T-cell (primary cell): ENCODE results near the gene TNS4. TPM values are rescaled to one million over a fixed set of nuclear protein-coding genes. Genes with fewer than 3 reads are reported as not detected.

Source experiments
- ATAC-seq, 4 experiments: fragments of 200-7000 bp in 3 of 4; fragments of 150-1000 bp in 1 of 4; cut with Tn5 transposase; replicated peaks in 1 of 4; 1 replicate in 3 of 4; 2 replicates in 1 of 4; pipeline ENCODE4 v1.10.0; 2021; ENCODE audit warnings: moderate library complexity in 3 of 4, mild to moderate bottlenecking in 2 of 4, moderate number of reproducible peaks in 1 of 4
- CTCF ChIA-PET, 2 donors: fragments of 300-600 bp; sonication (Branson Sonifier 250); formaldehyde crosslinking; loops; one replicate each; lab custom pipeline; 2022; ENCODE audit warnings: antibody characterized with exemption in 2 of 2; lab: Charles Lee
- POLR2A ChIA-PET, 2 donors: fragments of 300-600 bp; sonication (Branson Sonifier 250); formaldehyde crosslinking; loops; one replicate each; lab custom pipeline; 2022; ENCODE audit warnings: antibody characterized with exemption in 2 of 2; lab: Charles Lee
- DNase-seq, 35 experiments: peaks; one replicate each; pipeline versions ENCODE4 v3.0.0 to v3.0.0-alpha.2; 2013 to 2023
- H3K27ac ChIP-seq: one replicate; pipeline ENCODE4 v1.5.1; 2013; ENCODE audit warnings: low read length
- H3K27me3 ChIP-seq, 2 experiments: replicated peaks in 1 of 2; 1 replicate in 1 of 2; 2 replicates in 1 of 2; pipeline versions ENCODE4 v1.6.1 to v1.7.0; 2013; ENCODE audit warnings: low read length in 1 of 2, mixed read lengths in 1 of 2; ENCODE audit not compliant: control insufficient read depth in 2 of 2, insufficient read depth in 2 of 2; ENCODE audit errors: extremely low read depth in 1 of 2
- H3K36me3 ChIP-seq, 2 donors: 1 replicate in 1 of 2; 2 replicates in 1 of 2; pipeline versions ENCODE4 v1.6.1 to v1.7.0; 2013; ENCODE audit warnings: low read length in 1 of 2; ENCODE audit not compliant: control insufficient read depth in 2 of 2, insufficient read depth in 1 of 2; ENCODE audit errors: extremely low read depth in 1 of 2
- H3K4me1 ChIP-seq, 2 experiments: 1 replicate in 1 of 2; 2 replicates in 1 of 2; pipeline versions ENCODE4 v1.6.1 to v1.7.0; 2013; ENCODE audit warnings: low read length in 2 of 2, mixed read lengths in 1 of 2; ENCODE audit not compliant: insufficient read depth in 2 of 2, control insufficient read depth in 1 of 2; ENCODE audit errors: extremely low read depth in 1 of 2
- H3K4me3 ChIP-seq, 2 donors: 1 replicate in 1 of 2; 2 replicates in 1 of 2; pipeline versions ENCODE4 v1.5.1 to v1.7.0; 2013; ENCODE audit warnings: mild to moderate bottlenecking in 2 of 2, low read length in 1 of 2, moderate library complexity in 1 of 2; ENCODE audit not compliant: control insufficient read depth in 1 of 2; ENCODE audit errors: extremely low read depth in 1 of 2
- H3K9me3 ChIP-seq: 2 replicates; pipeline ENCODE4 v1.7.0; 2013
- H3K27ac Mint-ChIP-seq, 2 donors: one replicate each; pipeline ENCODE4 v1.8.0; 2020 to 2021; ENCODE audit warnings: mild to moderate bottlenecking in 2 of 2, mixed read lengths in 2 of 2
- H3K27me3 Mint-ChIP-seq, 2 donors: one replicate each; pipeline ENCODE4 v1.8.0; 2021 to 2022; ENCODE audit warnings: mixed read lengths in 2 of 2
- H3K36me3 Mint-ChIP-seq: one replicate; pipeline ENCODE4 v1.8.0; 2021; ENCODE audit warnings: mixed read lengths
- H3K4me1 Mint-ChIP-seq, 3 donors: one replicate each; pipeline ENCODE4 v1.8.0; 2020 to 2022; ENCODE audit warnings: mixed read lengths in 3 of 3, mild to moderate bottlenecking in 1 of 3
- H3K4me3 Mint-ChIP-seq, 3 donors: one replicate each; pipeline ENCODE4 v1.8.0; 2020 to 2022; ENCODE audit warnings: mild to moderate bottlenecking in 3 of 3, mixed read lengths in 3 of 3, moderate library complexity in 3 of 3
- H3K9me3 Mint-ChIP-seq, 3 donors: one replicate each; pipeline ENCODE4 v1.8.0; 2020 to 2022; ENCODE audit warnings: mixed read lengths in 3 of 3
- WGBS: methylation state at CpG from one replicate; pipeline ENCODE4 v1.1.5; 2013; ENCODE audit warnings: missing lambda C conversion rate; ENCODE audit not compliant: insufficient coverage; 5-methylcytosine and 5-hydroxymethylcytosine counted together
- total RNA-seq, 35 experiments: library from RNA in 6 of 35; stranded (reverse) in 6 of 35; fragments of 120-200 nt in 1 of 35; gene quantifications; one replicate each; pipeline versions ENCODE4 v1.2.1 to v1.2.4 and lab custom pipeline; 2013 to 2026

Gene TNS4
- total RNA-seq, 5 donors from 2014 or later (not counting 1 experiment from before 2014, with no cell fraction given): 0.55 to 3.7 (median 0.66) TPM

GRCh38 chr17:40452216-40452787 is 49.1 kb downstream of the TNS4 start:
- no peak overlapping the region for H3K27ac ChIP-seq
- Mint-ChIP-seq H3K36me3 (peaks cover 4% of the 10 kb centered on the region), H3K4me3 (no peak overlapping the region), H3K27me3 (peaks cover 1 to 3% of the 10 kb centered on the region in 2 donors), H3K27ac (no peak overlapping the region), H3K9me3 (no peaks in the 10 kb centered on the region), H3K4me1 (peaks cover 14 to 19% (median 16%) of the 10 kb centered on the region in 3 donors)
- no peak for DNase-seq
- H3K36me3 ChIP-seq: peaks cover 0 to 4% of the 10 kb centered on the region in 2 donors
- peaks cover 2 to 13% of the 10 kb centered on the region in 2 experiments for H3K4me1 ChIP-seq
- ChIA-PET POLR2A (no interaction called here), CTCF (no interaction called here)
- peaks cover 0 to 12% of the 10 kb centered on the region in 2 experiments for H3K27me3 ChIP-seq
- WGBS: 84% methylated on average over 3 of the region's 7 CpGs
- no peak overlapping the region for H3K4me3 ChIP-seq
- no peak for ATAC-seq
- no peaks in the 10 kb centered on the region for H3K9me3 ChIP-seq

DNA sequence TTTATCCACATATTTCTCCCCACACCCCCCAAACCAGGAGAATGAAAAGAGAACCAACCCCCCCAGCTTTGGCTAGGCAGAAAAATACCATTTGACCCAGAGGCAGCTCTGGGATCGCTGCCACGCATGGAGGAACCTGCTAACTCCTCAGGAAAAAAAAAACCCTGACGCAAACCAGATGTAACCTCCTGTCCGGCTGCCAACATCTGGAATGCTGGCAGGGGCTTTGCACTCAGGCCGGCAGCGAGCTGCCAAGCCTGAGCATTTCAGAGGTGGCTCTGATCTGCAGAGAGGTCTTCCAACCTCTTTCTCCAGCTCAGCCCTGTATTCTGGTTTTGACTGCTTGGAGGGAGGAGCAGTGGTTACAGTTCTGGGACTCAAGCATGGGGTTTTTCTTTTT is 50.0 kb downstream of the TNS4 start:
- peaks cover 0 to 4% of the 10 kb centered on the region in 2 donors for H3K36me3 ChIP-seq
- CTCF ChIA-PET: interaction anchor here in 1 of 2 donors (0.6 kb wide), 1 partner anchor 157 kb away, joined by 10 read pairs; no protein-coding TSS in a partner anchor
- H3K9me3 ChIP-seq: no peaks in the 10 kb centered on the region
- WGBS: 87% methylated on average over 3 of the region's 6 CpGs
- Mint-ChIP-seq H3K9me3 (no peaks in the 10 kb centered on the region), H3K4me1 (peaks cover 14 to 24% (median 16%) of the 10 kb centered on the region in 3 donors), H3K27ac (no peak overlapping the region), H3K4me3 (no peak overlapping the region), H3K36me3 (peaks cover 4% of the 10 kb centered on the region), H3K27me3 (peaks cover 1 to 3% of the 10 kb centered on the region in 2 donors)
- DNase-seq: no peak
- H3K4me3 ChIP-seq: no peak overlapping the region
- POLR2A ChIA-PET: interaction anchor here in 1 of 2 donors (0.6 kb wide), 1 partner anchor 175 kb away, joined by 7 read pairs; no protein-coding TSS in a partner anchor
- H3K4me1 ChIP-seq: peaks cover 2 to 17% of the 10 kb centered on the region in 2 experiments
- no peak for ATAC-seq
- H3K27ac ChIP-seq: no peak overlapping the region
- peaks cover 0 to 17% of the 10 kb centered on the region in 2 experiments for H3K27me3 ChIP-seq

GRCh38 chr17:40450175-40450574 is 51.2 kb downstream of the TNS4 start:
- no peak for ATAC-seq
- H3K36me3 ChIP-seq: peaks cover 0 to 4% of the 10 kb centered on the region in 2 donors
- no peaks in the 10 kb centered on the region for H3K36me3 Mint-ChIP-seq
- CTCF ChIA-PET: interaction anchor here (0.6 to 0.7 kb wide), 2 partner anchors 17 to 1476 kb away, joined by 3 to 4 read pairs; no protein-coding TSS in a partner anchor
- H3K9me3 Mint-ChIP-seq: no peaks in the 10 kb centered on the region
- no peaks in the 10 kb centered on the region for H3K9me3 ChIP-seq
- DNase-seq: peak in 11 of 35 experiments; percentile 17 to 58 (median 32)
- H3K4me3 ChIP-seq: no peak overlapping the region
- POLR2A ChIA-PET: no interaction called here
- H3K27me3 Mint-ChIP-seq: peaks cover 1 to 3% of the 10 kb centered on the region in 2 donors
- no peak overlapping the region for H3K27ac Mint-ChIP-seq
- H3K4me3 Mint-ChIP-seq: no peak overlapping the region
- no peak overlapping the region for H3K27ac ChIP-seq
- WGBS: 100% methylated on average over 3 of the region's 3 CpGs
- H3K4me1 Mint-ChIP-seq: peaks cover 19 to 32% (median 23%) of the 10 kb centered on the region in 3 donors
- peaks cover 0 to 19% of the 10 kb centered on the region in 2 experiments for H3K27me3 ChIP-seq
- H3K4me1 ChIP-seq: peaks cover 2 to 24% of the 10 kb centered on the region in 2 experiments

- no peak overlapping the region for H3K27ac Mint-ChIP-seq
- no peaks in the 10 kb centered on the region for H3K9me3 Mint-ChIP-seq
- H3K36me3 ChIP-seq: peaks cover 0 to 4% of the 10 kb centered on the region in 2 donors
- H3K4me1 ChIP-seq: peaks cover 2 to 36% of the 10 kb centered on the region in 2 experiments
- no peak overlapping the region for H3K27ac ChIP-seq
- H3K9me3 ChIP-seq: no peaks in the 10 kb centered on the region
- ChIA-PET POLR2A (no interaction called here), CTCF (interaction anchor here in 1 of 2 donors (1.0 kb wide), 1 partner anchor 86 kb away, joined by 3 read pairs; no protein-coding TSS in a partner anchor)
- no peak overlapping the region for H3K4me3 ChIP-seq
- H3K27me3 ChIP-seq: peaks cover 0 to 20% of the 10 kb centered on the region in 2 experiments
- no peak overlapping the region for H3K4me3 Mint-ChIP-seq
- no peaks in the 10 kb centered on the region for H3K36me3 Mint-ChIP-seq
- H3K27me3 Mint-ChIP-seq: peaks cover 3% of the 10 kb centered on the region in 2 donors
- H3K4me1 Mint-ChIP-seq: peaks cover 32 to 46% (median 37%) of the 10 kb centered on the region in 3 donors
- DNase-seq (no peak), ATAC-seq (no peak)
- 78% methylated on average over 5 of the region's 7 CpGs for WGBS
Measured at GRCh38 chr17:40448639-40449261, 52.7 kb downstream of the TNS4 start.

- peaks cover 2 to 37% of the 10 kb centered on the region in 2 experiments for H3K4me1 ChIP-seq
- POLR2A ChIA-PET: no interaction called here
- DNase-seq (no peak), ATAC-seq (no peak)
- Mint-ChIP-seq H3K4me3 (no peak overlapping the region), H3K27ac (no peak overlapping the region), H3K27me3 (peaks cover 3% of the 10 kb centered on the region in 2 donors), H3K4me1 (peaks cover 32 to 47% (median 38%) of the 10 kb centered on the region in 3 donors), H3K9me3 (no peaks in the 10 kb centered on the region), H3K36me3 (no peaks in the 10 kb centered on the region)
- no peak overlapping the region for H3K27ac ChIP-seq
- H3K4me3 ChIP-seq: no peak overlapping the region
- CTCF ChIA-PET: interaction anchor here in 1 of 2 donors (1.0 kb wide), 1 partner anchor 86 kb away, joined by 3 read pairs; no protein-coding TSS in a partner anchor
- H3K36me3 ChIP-seq: peaks cover 0 to under 1% of the 10 kb centered on the region in 2 donors
- 83% methylated on average over 1 of the region's 8 CpGs for WGBS
- H3K9me3 ChIP-seq: no peaks in the 10 kb centered on the region
- peaks cover 0 to 19% of the 10 kb centered on the region in 2 experiments for H3K27me3 ChIP-seq
Measured at GRCh38 chr17:40448213-40448638, 53.2 kb downstream of the TNS4 start.

DNA sequence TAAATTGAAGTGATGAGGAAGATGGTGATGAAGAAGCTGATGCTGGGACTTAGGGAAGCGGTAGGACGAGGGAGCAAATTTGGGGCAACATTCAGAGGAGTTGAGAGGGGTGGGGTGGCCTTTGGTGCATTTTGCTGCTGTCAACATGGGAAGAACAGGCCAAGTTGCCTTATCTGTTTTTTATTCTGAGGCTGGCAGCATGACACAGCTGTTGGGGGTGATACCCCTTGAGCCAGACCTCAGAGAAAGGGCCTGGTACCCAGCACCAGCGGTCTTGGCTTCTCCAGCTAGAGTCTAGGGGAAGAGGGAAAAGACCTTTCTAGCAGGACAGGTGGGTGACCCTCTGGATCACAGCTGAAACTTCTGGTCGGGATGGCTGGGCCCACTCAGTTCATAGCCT is 53.6 kb downstream of the TNS4 start:
- no peak overlapping the region for H3K4me3 Mint-ChIP-seq

More for the DNA sequence above, 53.6 kb downstream of the TNS4 start:
- Histone ChIP-seq H3K4me1 (peaks cover 2 to 41% of the 10 kb centered on the region in 2 experiments), H3K27me3 (peaks cover 0 to 23% of the 10 kb centered on the region in 2 experiments), H3K9me3 (no peaks in the 10 kb centered on the region), H3K27ac (no peak overlapping the region), H3K4me3 (no peak overlapping the region), H3K36me3 (no peaks in the 10 kb centered on the region)
- DNase-seq (no peak), ATAC-seq (no peak)
- Mint-ChIP-seq H3K9me3 (no peaks in the 10 kb centered on the region), H3K27me3 (peaks cover 3% of the 10 kb centered on the region in 2 donors), H3K4me1 (peaks cover 32 to 47% (median 38%) of the 10 kb centered on the region in 3 donors), H3K27ac (peak overlapping the region in 1 of 2 donors; percentile 58), H3K36me3 (no peaks in the 10 kb centered on the region)
- ChIA-PET POLR2A (interaction anchor here in 1 of 2 donors (0.6 kb wide), 1 partner anchor 317 kb away, joined by 4 read pairs; no protein-coding TSS in a partner anchor), CTCF (interaction anchor here in 1 of 2 donors (0.6 to 1.2 kb wide), 3 partner anchors 30 to 89 kb away, joined by 3 read pairs; partner anchors contain the start of gene TOP2A)
- WGBS: 83% methylated on average over 4 of the region's 4 CpGs
